Measurements from ENCODE around the gene PPP6R3.

PPP6R3 gene

DNA sequence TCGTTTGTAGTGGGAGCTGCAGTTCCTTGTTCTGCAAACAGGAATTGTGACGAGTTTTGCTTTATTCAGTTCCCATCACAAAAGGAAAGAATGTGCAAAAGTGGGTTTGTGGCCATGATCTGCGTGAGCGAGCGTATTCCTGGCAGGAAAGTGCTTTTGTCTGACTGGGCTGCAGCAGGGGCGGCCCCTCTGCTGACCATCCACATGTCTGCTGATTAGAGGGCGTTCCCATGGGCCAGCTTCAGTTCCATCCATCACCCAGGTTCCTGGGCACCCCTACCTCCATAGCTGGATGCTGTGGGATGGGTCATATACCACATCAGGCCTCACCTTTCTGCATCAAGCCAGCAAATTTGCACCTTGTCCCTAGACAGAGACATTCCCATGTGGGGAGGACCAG is 194.9 kb downstream of the PPP6R3 start:
- no peak for DNase-seq

DNA sequence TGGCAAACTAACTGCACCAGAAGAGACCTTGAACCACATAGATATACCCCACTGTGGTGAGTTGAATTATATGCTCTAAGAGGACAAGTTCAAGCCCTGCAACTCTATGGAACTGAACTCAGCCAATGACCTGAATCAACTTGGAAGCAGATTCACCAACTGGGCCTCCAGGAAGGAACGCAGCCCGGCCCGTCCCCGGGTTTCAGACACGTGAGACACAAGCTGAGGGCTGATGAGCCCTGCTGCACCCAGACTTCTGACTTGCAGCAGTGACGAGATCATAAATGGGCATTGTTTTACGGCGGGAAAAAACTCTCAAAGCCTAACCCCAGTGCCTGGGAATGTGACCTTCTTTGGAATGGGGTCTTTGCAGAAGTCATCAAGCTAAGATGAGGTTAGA is 195.3 kb downstream of the PPP6R3 start:
- no peak for DNase-seq

DNA sequence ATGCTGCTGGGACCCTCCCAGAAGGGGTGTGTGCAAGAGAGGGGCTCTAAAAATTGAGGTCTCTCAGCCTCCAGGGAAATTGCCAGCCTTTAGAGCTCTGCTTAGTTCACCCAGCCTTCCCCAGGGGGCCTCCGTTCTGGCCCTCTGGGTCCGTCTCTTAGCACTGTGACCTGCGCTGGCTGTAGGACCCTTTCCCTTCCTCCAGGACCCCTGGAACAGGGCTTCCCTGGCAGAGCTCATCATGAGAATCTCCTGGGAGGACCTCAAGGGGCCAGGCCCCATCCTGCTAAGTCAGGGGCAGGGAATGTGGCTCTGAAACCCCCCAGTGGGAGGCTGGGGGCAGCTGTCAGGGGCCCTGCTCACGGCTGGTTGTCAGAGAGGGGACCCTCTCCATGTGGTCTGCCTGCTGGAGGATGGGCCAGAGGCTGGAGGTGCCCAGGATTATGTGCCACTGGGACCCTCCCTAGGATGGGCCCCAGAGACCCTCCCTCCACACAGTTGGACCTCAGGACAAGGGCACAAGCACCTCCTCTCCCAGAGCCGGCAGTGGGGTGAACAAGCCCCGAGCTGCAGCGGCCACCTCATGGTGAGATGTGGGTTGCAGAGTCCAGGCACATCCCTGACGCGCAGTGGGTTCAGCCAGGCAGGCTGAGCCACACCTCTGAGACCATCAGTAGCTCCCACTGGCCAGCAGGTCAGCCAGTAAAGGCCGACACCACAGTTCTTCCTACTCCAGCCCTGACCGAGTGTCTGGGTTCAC is 196.6 kb downstream of the PPP6R3 start:
- DNase-seq = no peak

DNA sequence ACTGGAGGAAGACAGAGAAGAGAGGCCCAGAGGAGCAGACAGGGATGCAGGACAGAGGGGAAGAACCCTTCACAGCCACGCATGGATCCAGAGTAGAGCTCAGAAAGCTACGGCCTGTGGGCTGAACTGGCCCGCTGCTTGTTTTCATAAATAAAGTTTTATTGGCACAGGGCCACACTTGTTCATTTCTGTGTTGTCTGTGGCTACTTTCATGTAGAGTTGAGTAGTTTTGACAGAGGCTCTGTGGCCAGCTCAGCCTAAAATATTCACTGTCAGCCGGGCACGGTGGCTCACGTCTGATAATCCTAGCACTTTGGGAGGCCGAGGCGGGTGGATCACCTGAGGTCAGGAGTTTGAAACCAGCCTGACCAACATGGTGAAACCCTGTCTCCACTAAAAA is 197.5 kb downstream of the PPP6R3 start:
- no peak for DNase-seq

DNA sequence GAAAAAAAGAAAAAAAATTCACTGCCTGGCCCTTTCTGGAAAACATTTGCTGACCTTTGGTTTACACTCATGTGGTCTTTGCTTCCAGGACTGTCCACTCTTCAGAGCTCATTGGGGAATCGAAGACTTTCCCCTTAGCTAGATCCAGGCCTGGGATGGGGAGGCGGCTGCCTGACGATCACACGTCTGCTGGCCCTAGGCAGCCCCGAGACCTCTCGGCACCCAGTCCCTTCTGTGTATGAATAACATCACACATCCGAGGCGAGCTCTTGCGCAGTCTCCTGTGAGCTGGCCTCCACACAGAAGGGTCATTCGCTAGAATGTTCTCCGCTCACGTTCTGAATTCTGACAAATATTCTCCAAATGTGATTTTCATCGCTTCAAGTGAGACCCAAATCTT is 198.1 kb downstream of the PPP6R3 start:
- DNase-seq = no peak

DNA sequence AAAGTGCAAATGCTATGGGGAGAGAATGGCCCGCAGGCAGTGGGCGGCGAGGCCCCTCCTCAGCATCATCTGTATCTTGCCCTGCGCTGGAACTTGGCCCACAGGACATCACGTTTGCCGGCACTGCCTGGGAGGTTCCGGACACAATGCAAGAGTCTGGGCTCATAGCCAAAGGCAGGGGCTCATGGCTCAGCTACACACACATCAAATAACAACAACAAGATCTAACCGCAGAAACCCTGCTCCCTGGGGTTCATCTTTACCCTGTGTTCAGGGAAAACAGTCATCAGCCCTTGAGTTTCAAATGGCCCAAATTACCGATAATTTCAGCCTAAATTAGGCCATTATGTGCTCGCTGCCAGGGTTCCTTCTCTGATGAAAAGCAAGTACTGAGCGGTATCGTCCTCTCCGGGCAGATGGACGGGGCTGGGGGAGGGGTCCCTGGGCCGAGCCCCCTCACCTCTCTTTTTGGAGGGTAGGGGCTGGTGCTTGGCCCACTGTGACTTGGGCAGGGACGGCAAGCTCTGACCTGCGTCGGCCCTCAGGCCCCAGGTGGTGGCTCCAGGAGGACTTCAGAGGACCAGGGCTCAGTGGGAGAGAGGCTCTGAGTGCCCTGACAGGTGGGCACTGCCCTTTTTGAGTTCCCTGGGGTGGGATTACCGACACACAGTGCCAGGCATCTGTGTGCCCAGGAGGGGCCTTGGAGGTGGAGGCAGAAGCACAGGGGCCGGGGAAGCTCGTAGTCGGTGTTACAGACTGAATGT is 198.8 kb downstream of the PPP6R3 start:
- DNase-seq = no peak

DNA sequence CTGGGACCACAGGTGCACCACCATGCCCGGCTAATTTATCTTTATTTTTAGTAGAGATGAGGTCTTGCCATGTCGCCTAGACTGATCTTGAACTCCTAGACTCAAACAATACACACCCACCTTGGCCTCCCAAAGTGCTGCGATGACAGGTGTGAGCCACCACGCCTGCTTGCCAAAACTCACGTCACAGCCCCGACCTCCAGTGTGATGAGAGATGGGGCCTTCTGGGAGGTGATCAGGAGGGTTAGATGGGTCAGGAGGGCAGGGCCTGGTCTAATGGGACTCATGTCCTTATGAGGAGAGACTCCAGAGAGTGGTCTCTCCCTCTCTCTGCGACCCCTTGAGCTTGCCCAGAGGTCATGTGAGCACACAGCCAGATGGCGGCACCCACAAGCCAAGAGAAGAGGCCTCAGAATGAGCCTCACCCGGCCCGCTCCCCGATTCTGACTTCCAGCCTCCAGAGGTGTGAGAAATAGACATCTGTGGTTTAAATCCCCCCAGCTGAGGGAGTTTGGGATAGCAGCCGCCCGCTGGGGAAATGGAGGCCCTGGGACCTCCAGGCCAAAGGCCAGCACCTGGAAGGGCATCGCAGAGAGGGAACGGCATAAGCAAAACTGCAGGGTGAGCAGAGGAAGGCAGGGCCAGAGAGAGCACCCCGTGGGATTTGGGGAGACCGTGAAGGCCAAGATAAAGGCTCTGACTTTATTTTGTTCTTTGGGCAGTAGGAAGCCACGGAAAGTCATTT is 199.7 kb downstream of the PPP6R3 start:
- DNase-seq = no peak

DNA sequence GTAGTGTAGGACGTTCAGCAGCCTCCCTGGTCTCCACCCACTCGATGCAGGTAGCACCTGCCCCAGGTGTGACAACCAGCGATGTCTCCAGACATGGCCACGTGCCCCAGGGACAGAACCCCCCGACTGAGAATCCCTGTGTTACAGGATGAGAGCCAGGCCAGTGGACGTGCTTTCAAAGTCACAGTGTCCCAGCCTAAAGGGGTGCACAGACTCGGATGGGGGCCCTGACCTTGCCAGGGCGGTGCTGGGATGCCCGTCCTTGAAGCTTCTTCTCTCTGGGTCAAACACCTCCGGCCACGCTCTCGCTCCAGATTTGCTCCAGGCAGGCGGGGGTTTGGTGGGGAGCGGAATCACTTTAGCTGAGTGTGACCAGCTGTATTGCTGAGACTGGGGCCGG is 200.5 kb downstream of the PPP6R3 start:
- DNase-seq = no peak

DNA sequence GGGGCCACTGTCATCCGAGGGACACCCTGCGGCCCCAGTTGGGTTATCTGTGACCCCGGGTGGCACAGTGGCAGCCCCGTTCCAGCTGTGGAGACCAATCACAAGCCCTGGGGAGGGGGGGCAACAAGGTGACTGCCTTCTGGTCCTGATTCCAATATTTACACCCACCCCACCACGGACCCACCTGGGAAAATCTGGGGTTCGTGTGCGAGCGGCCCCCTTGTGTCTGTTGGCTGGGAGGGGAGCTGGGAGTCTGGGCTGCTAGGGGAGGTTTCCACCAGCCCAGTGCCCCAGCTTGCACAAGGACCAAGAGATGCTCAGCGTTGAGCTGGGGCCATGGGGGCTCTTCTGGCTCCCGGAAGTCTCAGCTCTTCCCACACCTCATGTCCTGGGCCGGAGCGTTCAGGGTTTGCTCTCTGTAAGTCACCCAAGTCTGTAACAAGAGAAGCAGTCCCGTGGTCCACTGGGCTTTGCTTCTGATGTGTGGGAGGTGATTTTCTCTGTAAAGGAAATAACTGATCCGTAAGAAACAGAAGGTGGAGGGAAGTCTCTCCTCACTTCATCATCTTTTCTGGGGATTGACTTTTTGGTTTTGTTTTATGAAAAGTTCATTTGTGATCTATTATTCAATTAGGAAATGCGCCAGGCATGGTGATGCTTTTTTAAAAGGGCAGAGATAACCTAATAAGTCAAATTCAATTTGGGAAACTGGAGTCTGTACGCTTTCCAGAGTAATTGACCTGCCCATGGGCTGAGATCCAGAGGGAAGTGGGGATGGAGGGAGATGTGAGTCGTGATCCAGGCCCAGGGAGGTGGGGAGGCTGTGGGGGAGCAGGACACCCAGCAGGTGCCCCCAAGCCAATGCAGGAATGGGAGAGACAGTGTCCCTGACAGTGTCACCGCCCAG is 201.4 kb downstream of the PPP6R3 start:
- no peak for DNase-seq

DNA sequence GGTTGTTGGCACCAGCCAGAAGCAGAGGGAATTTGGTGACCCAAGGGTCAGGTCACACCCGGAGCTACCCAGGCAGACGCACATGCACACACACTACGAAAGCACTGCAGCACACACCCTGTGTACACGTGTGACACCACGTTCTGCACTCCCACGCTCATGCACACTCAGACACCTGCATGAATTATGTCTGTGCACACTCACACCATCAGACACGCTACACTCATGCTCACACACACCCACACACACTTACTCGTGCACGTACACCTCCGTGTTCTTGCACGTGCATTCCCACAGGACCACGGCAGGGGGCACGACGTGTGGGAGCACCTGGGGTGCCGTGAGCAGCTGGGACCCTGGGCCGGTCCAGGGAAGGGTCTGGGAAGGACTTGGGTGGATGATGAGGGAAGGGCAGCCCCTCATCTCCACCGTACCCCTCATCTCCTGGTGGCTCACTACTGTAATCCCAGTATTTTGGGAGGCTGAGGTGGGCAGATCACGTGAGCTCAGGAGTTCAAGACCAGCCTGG is 203.0 kb downstream of the PPP6R3 start:
- no peak for DNase-seq

DNA sequence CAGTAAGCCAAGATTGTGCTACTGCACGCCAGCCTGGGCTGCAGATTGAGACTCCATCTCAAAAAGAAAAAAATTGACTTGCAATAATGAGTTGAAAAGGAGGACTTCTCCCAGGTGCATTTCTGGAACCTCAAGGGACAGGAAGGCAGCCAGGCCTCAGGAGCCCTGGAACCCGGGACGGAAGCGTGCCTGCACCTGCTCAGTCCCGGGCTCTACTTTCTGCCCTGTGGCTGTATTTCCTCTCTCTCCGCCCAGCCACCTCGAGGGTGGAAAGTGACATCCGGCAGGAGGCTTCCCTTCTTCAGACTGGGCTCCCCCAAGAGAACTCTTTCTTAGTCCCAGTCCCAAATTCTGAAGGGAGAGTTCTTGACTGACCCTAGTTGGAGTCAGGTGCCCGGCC is 203.6 kb downstream of the PPP6R3 start:
- DNase-seq = no peak

DNA sequence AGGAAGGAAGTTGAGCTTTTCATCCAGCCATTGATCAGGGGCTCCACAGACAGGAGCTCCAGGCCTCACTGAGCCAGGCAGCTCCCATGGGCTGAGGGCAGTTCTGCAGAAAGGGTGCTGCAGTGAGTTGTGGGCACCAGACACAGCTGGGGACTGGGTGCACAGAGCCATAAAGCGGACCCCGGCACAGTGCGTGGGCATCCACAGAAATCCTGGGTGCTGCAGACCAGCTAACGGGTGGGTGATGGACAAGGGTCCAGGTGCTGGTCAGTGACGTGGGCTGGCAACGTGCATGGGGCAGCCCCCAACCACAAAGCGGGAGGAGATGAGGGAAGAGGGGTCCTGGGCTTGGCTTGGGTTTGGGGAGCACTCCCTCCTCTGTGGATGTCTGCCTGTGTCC is 204.4 kb downstream of the PPP6R3 start:
- no peak for DNase-seq
